SK-N-SH treated with all-trans-retinoic acid at 6 μM for 48 hours (cell line): ENCODE results near the gene NRXN3.

Experiments used
- ESRRG ChIP-seq: fragments of 250-450 bp; sonication (Bioruptor Pico); IDR thresholded peaks from 2 replicates; pipeline ENCODE4 v1.6.1; 2021; ENCODE audit warnings: mild to moderate bottlenecking
- OSR1 ChIP-seq: fragments of 250-450 bp; sonication (Bioruptor Pico); IDR thresholded peaks from 2 replicates; pipeline ENCODE4 v1.8.0; 2022; ENCODE audit warnings: moderate library complexity, mild to moderate bottlenecking, inconsistent platforms
- PATZ1 ChIP-seq: fragments of 250-450 bp; sonication (Bioruptor Pico); IDR thresholded peaks from 2 replicates; pipeline ENCODE4 v1.8.0; 2020; ENCODE audit warnings: mild to moderate bottlenecking, moderate library complexity, borderline replicate concordance
- PPARA ChIP-seq: fragments of 250-450 bp; sonication (Bioruptor Pico); IDR thresholded peaks from 2 replicates; pipeline ENCODE4 v1.5.0; 2020; ENCODE audit warnings: mild to moderate bottlenecking, borderline replicate concordance
- RARB ChIP-seq: fragments of 250-450 bp; sonication (Bioruptor Pico); IDR thresholded peaks from 2 replicates; pipeline ENCODE4 v1.8.0; 2021; ENCODE audit warnings: mild to moderate bottlenecking, moderate library complexity
- SNAI2 ChIP-seq: fragments of 250-450 bp; sonication (Bioruptor Pico); IDR thresholded peaks from 2 replicates; pipeline ENCODE4 v1.5.0; 2020; ENCODE audit warnings: mild to moderate bottlenecking, moderate library complexity
- TOX ChIP-seq: fragments of 250-450 bp; sonication (Bioruptor Pico); IDR thresholded peaks from 2 replicates; pipeline ENCODE4 v1.8.0; 2021; ENCODE audit warnings: mild to moderate bottlenecking, moderate library complexity, borderline replicate concordance
- ZC3H10 ChIP-seq: fragments of 250-450 bp; sonication (Bioruptor Pico); IDR thresholded peaks from 2 replicates; pipeline ENCODE4 v1.5.1; 2021; ENCODE audit warnings: mild to moderate bottlenecking, moderate library complexity
- ZFP3 ChIP-seq: fragments of 250-450 bp; sonication (Bioruptor Pico); IDR thresholded peaks from 2 replicates; pipeline ENCODE4 v1.5.0; 2020; ENCODE audit warnings: mild to moderate bottlenecking, moderate library complexity
- ZNF8 ChIP-seq: fragments of 450-650 bp; formaldehyde crosslinking; IDR thresholded peaks from 2 replicates; pipeline ENCODE4 v1.5.0; 2020; ENCODE audit warnings: mild to moderate bottlenecking, moderate library complexity
- TF ChIP-seq, protein P1 (sequence below): fragments of 250-450 bp; sonication (Bioruptor Pico); IDR thresholded peaks from 2 replicates; pipeline ENCODE4 v1.5.0; 2020; ENCODE audit warnings: mild to moderate bottlenecking, moderate library complexity

DNA sequence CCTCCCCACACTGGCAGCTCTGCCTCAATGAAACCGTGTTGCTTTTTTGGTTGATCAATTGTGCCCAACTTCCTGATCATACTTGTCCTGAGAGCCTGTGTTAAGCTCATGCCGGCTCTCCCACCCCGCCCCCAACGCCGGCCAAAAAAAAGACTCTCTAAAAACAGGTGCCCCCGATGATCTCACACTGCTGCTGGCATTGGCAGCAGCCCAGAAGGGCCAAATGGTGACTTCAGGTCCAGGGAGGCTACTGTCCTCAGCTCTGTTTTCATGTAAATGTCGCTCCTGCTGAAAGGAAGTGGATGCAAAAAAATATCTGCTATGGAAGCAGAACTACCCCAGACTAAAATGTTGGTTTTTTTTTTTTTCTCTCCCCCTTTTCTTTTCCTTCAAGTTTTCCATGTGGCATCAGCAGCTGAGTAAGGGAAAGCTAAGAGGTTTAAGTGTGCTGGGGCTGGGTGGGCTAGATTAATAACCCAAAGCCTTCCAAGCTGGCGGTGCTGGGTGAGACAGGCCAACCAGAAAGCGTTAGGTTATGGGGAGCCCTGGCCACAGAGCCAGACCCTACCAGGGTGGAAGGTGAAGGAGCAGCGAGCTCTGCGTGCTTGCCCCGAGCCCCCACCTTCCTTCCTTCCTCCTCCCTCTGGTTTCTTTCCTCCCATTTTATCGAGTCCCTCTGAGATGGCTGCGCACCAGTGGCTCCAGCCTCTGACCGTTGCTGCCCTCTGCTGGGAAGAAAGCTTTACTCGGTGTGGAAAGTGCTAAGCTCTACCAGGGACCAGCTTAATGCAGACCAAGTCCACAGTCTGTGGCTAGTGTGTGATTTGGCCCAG, 396.1 kb downstream of the NRXN3 start:
- TF ChIP-seq SNAI2 (CRISPR knock-in tag) = no peak
- TF ChIP-seq ZC3H10 (CRISPR knock-in tag) = no peak
- no peak for TF ChIP-seq TOX (CRISPR knock-in tag)
- no peak for TF ChIP-seq ZFP3 (CRISPR knock-in tag)
- no peak for TF ChIP-seq PPARA
- TF ChIP-seq ZNF8 (CRISPR knock-in tag) = no peak
- no peak for TF ChIP-seq PATZ1 (CRISPR knock-in tag)
- TF ChIP-seq ESRRG (CRISPR knock-in tag) = no peak
- TF ChIP-seq, protein P1, sequence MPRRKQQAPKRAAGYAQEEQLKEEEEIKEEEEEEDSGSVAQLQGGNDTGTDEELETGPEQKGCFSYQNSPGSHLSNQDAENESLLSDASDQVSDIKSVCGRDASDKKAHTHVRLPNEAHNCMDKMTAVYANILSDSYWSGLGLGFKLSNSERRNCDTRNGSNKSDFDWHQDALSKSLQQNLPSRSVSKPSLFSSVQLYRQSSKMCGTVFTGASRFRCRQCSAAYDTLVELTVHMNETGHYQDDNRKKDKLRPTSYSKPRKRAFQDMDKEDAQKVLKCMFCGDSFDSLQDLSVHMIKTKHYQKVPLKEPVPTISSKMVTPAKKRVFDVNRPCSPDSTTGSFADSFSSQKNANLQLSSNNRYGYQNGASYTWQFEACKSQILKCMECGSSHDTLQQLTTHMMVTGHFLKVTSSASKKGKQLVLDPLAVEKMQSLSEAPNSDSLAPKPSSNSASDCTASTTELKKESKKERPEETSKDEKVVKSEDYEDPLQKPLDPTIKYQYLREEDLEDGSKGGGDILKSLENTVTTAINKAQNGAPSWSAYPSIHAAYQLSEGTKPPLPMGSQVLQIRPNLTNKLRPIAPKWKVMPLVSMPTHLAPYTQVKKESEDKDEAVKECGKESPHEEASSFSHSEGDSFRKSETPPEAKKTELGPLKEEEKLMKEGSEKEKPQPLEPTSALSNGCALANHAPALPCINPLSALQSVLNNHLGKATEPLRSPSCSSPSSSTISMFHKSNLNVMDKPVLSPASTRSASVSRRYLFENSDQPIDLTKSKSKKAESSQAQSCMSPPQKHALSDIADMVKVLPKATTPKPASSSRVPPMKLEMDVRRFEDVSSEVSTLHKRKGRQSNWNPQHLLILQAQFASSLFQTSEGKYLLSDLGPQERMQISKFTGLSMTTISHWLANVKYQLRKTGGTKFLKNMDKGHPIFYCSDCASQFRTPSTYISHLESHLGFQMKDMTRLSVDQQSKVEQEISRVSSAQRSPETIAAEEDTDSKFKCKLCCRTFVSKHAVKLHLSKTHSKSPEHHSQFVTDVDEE (CRISPR knock-in tag) = no peak
- no peak for TF ChIP-seq RARB (CRISPR knock-in tag)
- no peak for TF ChIP-seq OSR1 (CRISPR knock-in tag)
